Suprapubic skin (tissue), 4 donors: Measurements from ENCODE around the gene CBFA2T2.

Experiments used
- CTCF ChIP-seq, 2 donors: fragments of 200-600 bp in 1 of 2; fragments of 450-650 bp in 1 of 2; sonication (generic) in 1 of 2; IDR thresholded peaks; one replicate each; pipeline ENCODE4 v1.5.1; 2016 to 2019; ENCODE audit warnings: antibody characterized with exemption in 2 of 2, mild to moderate bottlenecking in 1 of 2, moderate library complexity in 1 of 2
- EP300 ChIP-seq: sonication (generic); formaldehyde crosslinking; IDR thresholded peaks from one replicate; pipeline ENCODE4 v1.6.1; 2017; ENCODE audit warnings: antibody characterized with exemption
- POLR2A ChIP-seq, 2 donors: fragments of 450-650 bp; IDR thresholded peaks; one replicate each; pipeline ENCODE4 v1.6.1; 2017; ENCODE audit warnings: antibody characterized with exemption in 2 of 2, mild to moderate bottlenecking in 2 of 2, moderate library complexity in 2 of 2
- POLR2AphosphoS5 ChIP-seq, 3 donors: sonication (generic); formaldehyde crosslinking; IDR thresholded peaks; one replicate each; pipeline ENCODE4 v1.6.1; 2017; ENCODE audit warnings: antibody characterized with exemption in 3 of 3

- TF ChIP-seq CTCF (IDR thresholded peaks at IDR 0.05) (no peak), POLR2AphosphoS5 (IDR thresholded peaks at IDR 0.05) (no peak), POLR2A (IDR thresholded peaks at IDR 0.05) (no peak), EP300 (no peak)
These were observed 8.4 kb upstream of the CBFA2T2 start for GRCh38 chr20:33481431-33481941.
